ENCODE results near the gene SLC6A17.
A peak's percentile ranks its signal among the peaks of the same experiment; 100 is the strongest.

SLC6A17 gene

DNA sequence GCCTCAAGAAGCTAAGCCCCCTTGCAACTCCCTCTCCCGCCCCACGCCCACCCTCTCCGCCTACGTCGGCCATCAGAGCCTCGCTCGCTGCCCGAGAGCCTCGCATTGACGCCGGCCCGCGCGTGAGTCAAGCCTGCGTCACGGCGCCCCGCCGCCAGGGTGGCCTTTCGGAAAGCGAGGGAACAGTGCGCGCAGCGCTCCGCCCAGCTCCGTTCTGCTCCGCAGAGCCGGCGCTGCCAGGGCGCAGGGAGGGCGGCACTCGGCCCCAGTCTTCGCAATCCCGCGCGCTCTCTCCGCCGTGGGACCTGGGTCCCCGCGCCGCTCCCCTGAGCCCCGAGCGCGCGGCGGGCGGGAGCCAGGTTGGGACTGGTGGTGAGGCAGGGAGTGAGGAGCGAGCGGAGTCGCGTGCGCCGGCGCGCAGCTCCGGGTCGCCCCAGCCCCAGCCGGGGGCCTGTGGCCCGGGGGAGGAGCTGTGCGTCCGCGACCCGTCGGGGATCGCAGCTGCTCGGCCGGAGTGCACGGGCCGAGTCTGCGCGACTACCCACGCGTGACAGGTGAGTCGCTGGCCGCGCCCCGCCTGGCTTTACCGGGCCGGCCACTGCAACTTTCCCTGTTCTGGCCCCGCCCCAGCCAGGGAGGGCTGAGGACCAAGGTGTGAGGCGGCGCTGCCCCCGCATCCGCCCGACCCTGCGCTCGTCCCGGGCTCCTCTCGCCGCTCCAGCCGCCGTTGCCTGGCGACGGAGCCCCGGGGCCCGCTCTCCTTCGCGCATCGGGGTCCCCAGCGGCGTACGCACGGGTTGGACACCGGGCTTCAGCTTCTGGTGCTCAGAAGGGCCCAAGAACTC, at the start of gene SLC6A17:
TSS of gene SLC6A17 (plus strand) at position 165 of the 845 bp plus-strand sequence. CDS start 16,436 bp downstream, outside the sequence.
- peak; percentile 66 for DNase-seq

DNA sequence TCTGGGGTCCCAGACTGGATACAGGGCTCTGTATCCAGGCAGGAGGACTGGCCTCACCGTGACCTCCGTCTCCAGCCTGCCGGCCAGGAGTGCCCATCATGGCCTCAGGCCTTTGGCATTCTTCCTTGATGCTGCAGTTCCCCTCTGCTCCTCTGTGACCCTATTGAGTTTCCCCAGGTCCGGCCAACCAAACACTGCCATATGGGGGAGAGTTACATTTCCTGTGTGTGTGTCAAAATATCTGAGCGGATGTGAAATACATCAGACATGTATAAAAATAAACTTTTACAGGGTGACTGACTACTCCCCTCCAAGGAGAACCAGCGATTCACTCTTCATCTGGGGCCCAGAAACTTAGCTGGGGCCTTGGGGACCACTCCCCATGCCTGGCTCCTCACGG, 48.2 kb upstream of the SLC6A17 start:
- DNase-seq: peak; percentile 19

DNA sequence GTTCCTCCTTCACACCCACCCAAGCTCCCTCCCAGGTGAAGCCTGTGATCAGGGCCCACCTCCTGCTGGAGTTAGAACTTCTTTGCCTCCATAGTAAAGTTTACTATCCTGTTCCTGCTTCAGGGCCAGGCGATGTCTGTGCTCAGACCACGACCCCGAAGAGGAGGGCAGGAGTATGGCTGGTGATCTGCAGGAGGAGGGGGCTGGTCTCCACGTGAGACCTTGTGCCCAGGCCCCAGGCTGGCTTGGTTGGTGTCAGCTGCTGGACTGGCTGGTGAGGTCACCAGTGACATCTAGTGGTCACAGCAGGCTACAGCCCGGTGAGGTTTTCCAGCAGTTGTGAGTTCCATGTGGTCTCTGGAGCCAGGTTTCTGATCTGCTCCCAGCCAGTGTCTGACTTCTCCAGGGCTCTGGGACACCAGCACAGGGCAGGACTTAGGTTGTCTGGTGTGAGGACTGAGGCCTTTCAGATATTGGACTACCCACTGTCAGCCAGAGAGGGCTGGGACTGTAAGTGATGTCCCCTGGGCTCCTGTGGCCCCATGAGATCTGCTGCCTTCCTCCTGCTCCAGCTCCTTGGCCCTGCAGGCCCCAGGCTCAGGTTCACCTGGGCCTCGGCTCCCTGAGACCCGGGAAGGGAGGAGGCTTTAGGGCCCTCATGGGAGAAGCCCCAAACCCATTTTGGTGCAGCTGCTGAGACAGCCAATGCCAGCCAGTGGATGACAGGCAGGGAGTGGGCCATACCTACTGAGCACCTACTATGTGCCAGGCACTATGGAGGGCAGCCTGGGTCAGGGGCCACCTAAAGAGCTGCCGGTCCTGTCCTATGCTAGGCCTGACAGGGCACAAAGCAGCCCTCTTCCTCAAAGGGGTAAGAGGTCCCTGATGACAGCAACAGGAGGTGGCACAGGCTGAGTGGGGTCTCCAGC, 44.0 kb upstream of the SLC6A17 start:
- DNase-seq: peak; percentile 54

DNA sequence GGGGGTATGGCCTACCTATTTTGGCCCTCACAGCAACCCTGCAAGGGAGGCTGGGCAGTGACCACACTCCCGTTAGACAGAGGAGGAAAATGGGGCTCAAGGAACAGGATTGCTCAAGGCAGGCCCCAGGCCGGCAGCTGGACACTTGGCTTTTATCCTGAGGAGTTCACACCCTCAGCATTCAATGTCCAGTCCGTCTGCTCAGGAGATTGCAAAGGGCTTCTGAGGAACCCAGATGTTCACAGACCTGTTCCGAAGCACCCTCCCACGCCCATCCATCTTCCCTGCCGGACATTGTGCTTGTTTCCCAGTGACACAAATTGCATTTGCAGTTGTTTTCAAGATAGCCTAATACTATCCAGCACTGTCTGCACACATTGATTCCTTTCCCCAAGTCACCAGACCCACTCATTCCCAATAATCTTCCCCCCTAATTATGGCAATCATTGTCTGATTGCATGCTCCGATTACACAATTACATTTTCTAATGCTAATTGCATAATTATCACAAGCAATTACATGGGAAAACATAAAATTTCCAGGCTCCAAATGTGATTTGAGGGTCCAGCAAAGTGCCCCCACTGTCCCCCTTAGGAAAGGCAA, 42.3 kb upstream of the SLC6A17 start:
- no peak for DNase-seq

DNA sequence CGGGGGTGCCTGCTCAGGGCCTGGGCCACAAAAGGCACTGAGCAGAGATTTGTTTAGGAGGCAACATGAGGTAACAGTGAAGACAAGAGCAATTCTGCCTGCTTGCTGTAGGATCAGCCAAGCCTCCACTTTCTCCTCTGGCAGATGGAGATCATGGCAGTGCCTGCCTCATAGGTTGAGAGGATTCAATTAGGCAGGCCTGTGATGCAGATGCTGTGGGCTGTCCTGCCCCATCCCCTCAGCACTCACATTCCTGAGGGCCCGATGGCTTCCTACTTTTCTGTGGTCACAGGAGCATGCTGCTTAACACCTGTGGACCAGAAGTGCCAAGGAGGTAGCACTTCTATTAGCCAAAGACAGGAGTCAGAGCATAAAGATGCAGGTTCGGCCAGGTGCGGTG, 39.2 kb upstream of the SLC6A17 start:
- DNase-seq: no peak

DNA sequence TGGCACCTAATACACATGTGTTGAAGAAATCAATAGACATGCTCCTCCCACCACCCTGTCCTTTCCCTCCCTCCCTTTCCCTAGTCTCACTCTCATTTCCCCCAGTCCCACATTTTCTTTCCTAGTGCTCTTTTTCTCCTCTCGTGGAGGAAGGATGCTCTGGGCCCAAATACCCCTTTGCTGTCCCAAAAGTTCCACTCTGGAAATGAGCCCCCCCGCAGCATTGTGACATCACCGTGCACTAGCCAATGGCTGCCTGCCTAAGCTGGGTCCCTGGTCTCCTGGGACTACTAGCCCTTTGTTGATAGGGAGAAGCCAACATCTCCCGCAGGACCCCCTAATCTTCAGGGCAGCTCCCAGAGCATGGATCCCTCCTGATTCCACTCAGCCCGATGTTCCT, 38.2 kb upstream of the SLC6A17 start, which contains the start of gene UBL4B:
TSS of gene UBL4B (plus strand) at position 301 of the 400 bp plus-strand sequence. CDS start at position 393, 92 bp downstream.
- no peak for DNase-seq

DNA sequence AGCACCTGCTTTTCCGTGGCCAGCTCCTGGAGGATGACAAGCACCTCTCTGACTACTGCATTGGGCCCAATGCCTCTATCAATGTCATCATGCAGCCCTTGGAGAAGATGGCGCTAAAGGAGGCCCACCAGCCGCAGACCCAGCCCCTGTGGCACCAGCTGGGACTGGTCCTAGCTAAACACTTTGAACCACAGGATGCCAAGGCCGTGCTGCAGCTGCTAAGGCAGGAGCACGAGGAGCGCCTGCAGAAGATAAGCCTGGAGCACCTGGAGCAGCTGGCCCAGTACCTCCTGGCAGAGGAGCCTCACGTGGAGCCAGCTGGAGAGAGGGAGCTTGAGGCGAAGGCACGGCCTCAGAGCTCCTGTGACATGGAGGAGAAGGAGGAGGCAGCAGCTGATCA, 37.6 kb upstream of the SLC6A17 start:
- DNase-seq: no peak

DNA sequence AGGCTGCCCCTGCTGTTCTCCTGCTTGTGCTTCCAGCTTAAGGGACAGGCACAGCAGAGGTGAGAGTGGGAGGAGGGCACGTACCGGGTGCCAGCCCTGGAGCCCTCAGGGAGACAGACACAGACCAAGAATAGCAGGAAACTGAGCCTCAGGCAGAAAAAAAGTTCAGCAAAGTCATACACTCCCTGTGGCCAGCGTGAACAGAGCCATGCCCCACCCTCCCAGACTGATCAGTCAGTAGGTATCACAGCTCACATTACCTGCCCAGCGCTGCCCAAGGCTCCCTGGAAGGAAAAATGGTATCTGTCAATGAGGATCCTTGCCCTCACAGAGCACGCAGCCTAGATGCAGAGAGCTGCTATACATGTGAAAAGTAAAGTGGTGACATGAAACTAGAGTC, 36.7 kb upstream of the SLC6A17 start:
- DNase-seq: no peak

DNA sequence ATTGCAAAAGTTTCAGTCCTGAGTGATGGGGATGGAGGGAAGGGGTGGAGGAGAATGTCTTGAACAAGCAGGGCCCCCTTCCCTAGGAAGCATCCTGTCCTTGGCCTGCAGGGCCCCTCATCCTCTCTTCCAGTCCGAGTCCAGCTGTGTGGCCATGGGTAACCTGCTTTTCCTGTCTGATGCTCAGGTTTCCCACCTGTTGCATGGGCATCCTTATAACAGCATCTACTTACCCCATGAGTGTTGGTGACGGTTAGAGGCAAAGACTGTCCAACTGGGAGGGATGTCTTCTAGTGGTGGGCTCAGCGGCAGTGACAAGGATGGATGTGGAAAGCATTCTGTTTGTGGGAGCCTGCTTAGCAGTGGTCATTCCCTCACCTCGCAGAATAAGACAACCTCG, 36.1 kb upstream of the SLC6A17 start:
- no peak for DNase-seq

DNA sequence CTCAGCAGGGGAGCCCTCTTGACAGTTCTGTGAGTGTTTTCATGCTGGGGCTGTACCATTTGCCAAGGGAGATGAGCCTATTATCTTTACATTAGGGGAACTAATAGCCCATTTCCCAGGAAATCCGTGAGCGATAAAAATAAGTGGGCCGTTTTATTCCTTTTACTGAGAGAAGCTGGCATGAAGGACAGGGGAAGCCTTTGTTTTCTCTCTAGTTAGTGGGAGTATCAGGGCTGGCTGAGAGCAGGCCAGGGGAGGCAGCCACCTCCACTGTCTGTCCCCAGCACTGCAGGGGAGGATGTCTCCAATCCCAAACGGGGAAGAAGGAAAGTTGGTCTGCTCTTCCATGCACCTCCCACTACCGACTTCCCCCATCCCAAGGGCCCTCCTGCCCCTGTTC, 35.5 kb upstream of the SLC6A17 start:
- no peak for DNase-seq

DNA sequence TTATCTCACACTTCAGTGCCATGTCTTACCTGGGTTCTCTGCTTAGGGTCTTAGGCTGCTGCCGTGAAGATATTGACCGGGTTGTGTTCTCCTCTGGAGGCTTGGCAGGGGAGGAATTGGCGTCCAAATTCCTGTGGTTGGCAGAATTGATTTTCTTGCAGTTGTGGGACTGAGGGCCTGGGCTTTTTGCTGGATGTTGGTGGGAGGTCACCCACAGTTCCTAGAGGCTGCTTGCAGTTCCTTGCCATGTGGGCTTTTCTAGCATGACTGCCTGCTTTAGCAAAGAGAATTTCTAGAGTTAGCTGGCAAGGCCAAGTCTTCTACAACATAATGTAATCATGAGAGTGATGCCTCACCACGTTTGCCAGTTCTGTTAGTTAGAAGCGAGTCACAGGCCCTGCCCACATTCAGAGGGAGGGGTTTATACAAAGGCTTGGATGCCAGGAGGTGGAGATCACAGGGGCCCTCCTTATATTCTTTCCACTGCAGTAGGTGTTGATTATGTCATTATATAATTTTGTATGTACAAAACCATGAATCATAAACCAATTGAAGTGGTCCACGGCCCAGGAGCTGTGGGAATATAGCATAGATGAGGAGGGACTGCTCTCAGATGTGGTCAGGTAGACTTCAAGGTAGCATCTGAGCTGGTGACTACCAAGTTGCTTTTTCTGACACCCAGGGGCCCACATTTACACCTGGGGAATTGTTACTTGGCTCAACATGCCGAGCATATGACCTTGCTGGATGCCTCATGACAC, 31.5 kb upstream of the SLC6A17 start:
- DNase-seq: peak; percentile 17

DNA sequence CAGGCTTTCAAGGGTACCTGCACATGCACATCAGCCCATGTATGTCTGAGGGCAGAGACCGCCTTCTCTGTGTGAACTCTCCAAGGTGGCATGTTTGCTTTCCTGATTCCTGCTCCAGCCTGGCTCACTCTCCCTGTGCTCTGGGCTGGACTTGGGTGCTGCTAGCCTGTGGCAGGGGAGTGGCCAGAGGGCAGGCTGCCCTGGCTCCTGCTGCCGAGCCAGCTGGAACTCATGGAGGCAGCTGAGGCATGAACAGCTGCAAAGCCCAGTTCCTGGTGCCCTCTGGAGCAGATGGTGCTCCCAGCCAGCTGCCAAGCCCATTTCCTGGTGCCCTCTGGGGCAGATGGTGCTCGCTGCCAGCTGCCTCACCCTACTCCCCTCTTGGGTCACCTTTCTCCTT, 30.5 kb upstream of the SLC6A17 start:
- DNase-seq: no peak

DNA sequence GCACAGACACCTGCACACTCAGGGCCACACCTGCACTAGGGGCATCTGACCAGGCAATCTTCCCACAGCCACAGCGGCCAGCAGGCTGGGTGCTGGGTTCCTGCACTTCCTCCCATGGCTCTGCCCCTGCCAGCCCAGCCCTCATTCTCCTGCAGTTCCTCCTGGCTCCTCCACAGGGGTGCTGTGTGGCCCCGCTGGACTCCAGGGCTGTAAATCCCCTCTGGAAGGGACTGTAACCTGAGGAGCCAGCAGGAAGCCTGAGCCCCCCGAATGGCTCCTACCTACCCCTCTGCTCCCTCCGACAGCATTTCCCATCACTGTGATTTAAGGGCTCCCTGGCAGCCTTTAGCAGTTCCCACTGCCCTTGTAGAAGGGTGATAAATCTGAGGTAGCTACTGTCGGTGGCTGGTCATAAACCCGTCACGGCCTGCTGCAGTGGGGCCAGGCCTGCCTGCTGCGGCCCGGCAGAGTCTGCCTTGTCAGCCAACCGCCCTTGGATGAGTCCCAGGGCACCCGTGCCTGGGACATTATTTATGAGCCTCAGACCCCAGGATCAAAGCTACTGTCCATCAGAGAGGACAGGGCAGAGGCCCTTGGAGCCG, 29.2 kb upstream of the SLC6A17 start:
- DNase-seq: no peak

DNA sequence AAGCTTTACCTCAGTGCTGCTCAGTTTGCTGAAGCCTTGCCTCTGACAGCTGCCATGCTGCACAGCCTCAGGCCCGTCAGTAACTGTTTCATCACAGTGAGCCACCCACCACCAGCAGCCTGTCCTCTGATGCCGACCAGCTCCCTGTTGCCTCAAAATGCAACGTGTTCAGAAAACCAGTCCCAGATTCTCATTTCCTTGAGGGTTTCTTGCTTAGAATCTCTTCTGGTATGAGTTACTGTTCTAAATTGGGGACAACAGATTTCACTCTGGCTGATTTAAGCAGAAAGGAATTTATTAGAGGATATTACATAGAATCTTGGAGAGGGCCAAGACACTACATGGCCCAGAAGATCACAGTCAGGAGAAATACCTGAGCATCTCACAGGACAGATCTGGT, 27.1 kb upstream of the SLC6A17 start:
- peak; percentile 45 for DNase-seq

DNA sequence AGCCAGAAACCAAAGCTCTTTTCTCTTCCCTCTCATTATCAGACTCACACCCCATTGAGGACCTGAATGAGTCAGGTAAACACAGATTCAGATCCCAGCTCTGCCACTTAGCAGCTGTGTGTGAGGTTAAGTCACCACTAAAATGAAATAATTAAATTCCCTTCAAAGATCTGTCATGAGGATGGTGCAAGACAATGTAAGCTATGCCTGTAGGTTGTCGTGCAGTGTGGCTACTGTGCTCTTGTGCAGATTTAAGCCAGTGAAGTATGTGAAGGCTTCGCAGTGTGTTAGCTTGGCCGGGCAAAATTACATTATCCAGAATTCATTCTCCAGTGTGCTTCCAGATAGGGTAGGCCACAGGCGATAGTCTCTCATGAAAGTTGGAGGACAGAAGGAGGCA, 24.5 kb upstream of the SLC6A17 start:
- DNase-seq: no peak

DNA sequence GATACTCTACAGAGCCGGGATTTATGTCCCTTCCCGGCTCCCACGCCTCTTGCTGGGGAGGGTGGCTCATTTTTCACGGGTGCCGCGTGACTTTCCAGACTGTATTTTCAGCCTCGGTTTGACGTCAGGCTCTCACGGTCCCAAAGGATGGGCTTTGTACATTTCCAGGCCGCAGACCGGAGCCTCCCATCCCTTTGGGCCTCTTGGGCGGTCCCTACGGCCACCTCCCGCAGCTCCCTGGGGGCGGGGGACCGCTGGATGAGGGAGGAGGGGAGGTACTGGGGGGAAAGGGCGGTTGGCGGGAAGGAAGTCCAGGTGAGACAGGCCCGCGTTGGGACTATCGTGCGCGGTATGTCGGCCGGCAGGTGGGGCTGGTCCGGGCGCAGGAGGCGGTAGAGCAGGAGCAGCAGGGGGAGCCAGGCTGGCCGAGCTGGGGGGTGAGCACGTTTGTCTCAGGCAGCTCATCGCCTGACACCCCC, 20.1 kb upstream of the SLC6A17 start:
- DNase-seq: no peak

DNA sequence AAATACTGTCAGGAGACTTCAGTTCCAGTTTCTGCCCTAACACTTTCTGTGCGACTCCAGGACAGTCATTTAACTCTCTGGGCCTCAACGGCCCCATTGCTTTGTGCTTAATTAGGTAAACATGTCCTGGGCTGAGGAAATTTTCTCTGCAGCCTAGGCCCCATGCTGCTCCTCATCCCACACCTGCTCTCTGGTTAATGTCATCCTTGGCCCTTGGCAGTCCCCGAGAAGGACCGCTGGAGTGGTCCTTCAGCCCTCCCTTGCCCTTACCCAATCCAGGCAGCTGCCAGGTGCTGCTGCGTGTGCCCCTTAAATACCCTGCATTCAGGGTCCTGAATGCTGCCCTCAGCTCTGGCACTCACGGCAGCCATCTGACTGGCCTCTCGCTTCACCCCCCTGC, 19.3 kb upstream of the SLC6A17 start:
- DNase-seq: no peak

DNA sequence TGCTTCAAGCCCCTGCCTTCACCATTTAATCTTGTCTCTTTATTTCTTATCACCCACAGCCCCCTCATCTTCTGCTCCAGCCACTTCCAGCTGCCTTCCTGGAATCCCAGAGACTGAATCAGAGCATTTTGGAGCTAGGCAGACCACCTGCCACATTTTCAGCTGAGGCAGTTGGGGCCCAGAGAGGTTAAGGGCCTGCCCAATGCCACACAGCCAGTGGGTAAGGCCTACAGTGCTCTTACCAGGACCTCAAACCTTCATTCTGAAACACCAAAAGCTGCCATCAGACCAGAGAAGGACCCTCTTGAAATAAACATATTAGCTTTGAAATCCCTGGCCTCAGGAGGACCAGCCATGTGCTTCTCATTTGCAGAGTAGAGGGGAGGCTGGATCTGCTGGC, 17.6 kb upstream of the SLC6A17 start:
- DNase-seq: no peak

DNA sequence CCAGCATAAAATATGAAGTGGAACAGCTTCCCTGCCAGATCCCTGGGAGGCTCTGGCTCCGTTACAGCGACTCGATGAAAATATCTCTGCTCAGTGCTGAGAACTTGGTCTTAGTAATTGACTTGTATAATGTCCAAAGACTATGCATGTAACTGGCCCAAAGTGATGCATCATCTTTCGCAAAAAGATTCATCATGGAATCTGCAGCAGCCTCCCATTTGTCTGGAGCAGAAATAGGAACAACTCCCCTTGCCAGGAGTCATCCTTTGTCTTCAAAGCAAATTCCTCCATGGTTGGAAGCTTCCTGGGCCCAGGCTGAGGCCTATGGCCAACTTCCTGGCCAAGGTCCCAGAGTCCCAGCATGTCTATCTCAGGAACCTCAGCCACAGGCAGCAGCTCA, 16.9 kb upstream of the SLC6A17 start:
- no peak for DNase-seq

DNA sequence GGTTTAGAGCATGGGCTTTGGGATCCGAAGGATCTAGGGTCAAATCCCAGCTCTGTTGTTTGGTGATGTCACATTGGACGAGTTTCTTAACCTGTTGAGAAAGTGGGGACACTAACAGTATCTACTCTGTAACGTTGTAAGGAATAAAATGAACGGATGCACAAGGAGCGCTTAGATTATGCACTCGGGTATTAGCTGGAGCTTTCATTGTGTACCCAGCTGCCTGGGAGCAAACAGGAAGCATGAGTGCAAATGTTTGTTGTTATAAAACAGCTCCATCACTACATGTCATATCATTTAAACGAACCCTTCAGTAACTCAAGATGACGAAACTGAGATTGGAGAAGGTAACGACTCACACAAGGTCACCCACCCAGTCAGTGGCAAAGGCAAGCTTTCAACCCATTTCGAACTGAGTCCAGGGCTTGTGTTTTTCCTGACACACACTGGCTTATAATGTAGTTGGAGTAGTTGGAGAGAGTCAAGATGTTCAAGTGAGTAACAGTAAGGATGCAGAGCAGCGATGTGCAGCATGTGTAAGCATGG, 16.2 kb upstream of the SLC6A17 start:
- DNase-seq: no peak

DNA sequence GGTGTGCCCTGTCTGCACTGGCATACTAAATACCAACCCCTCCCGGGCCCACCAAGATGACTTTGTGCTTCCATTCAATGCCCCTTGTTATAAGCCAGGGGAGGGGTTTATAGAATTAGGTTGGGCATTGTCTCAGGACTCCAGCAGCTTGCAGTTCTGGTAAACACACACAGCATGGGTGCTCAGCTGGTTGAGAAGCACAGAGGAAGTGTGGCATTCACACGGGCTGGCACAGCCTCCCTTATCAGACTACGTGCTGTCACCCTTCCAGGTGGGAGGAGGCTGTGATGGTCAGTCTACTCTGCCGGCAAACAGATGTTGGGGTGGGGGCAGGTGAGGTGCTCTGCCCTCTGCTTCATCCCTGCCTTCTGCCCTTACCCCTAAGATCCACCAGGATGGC, 15.0 kb upstream of the SLC6A17 start:
- DNase-seq: no peak

DNA sequence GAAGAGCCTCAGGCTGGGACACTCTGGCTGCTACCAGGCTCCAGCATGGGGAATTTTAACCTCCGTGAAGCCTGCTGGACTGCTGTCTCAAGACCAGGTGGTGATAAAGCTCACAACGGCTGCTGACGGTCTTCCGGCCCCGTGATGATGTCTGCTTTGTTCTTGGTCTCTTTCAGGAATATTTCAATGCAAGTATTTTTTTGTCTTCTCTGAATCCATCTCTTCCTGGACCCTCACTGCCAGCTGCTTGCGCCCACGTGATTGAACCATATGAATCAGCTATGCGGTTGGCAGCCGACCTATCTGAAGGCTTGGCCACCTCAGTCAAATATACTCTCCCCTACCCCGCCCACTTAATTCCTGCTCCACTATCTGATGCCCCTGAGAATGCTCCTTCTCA, 14.6 kb upstream of the SLC6A17 start:
- DNase-seq: no peak
